HepG2 (cell line): ENCODE results near the gene ITGB5.

Experiments
- ARNTL ChIP-seq: sonication (generic); formaldehyde crosslinking; IDR thresholded peaks from 2 replicates; pipeline ENCODE4 v1.4.0; 2020; ENCODE audit warnings: mild to moderate bottlenecking, missing genetic modification reagents
- GRHL1 ChIP-seq: sonication (generic); formaldehyde crosslinking; conservative IDR thresholded peaks from 2 replicates; pipeline ENCODE4 v1.8.0; 2022; ENCODE audit warnings: missing genetic modification reagents
- MXI1 ChIP-seq: IDR thresholded peaks from 3 replicates; pipeline ENCODE4 v1.6.1; 2012; ENCODE audit warnings: low read depth, low read length, inconsistent platforms, borderline replicate concordance
- NFYB ChIP-seq: sonication (generic); formaldehyde crosslinking; IDR thresholded peaks from 2 replicates; pipeline ENCODE4 v1.4.0; 2020; ENCODE audit warnings: missing genetic modification reagents
- RFX5 ChIP-seq: IDR thresholded peaks from 2 replicates; pipeline ENCODE4 v1.6.1; 2011; ENCODE audit warnings: low read depth, low read length, improper control_type of control experiment
- ZBTB33 ChIP-seq: sonication (generic); formaldehyde crosslinking; IDR thresholded peaks from 2 replicates; pipeline ENCODE4 v1.4.0; 2020; ENCODE audit warnings: missing genetic modification reagents
- ZNF263 ChIP-seq: sonication (generic); formaldehyde crosslinking; IDR thresholded peaks from 2 replicates; pipeline ENCODE4 v1.4.0; 2020; ENCODE audit warnings: missing genetic modification reagents
- ZNF557 ChIP-seq: sonication (generic); formaldehyde crosslinking; IDR thresholded peaks from 2 replicates; pipeline ENCODE4 v1.4.0; 2020; ENCODE audit warnings: missing genetic modification reagents
- ZNF776 ChIP-seq: sonication (generic); formaldehyde crosslinking; IDR thresholded peaks from 2 replicates; pipeline ENCODE4 v1.4.0; 2020; ENCODE audit warnings: mild to moderate bottlenecking, missing genetic modification reagents
- TF ChIP-seq, protein P1 (sequence below): sonication (generic); formaldehyde crosslinking; IDR thresholded peaks from 2 replicates; pipeline ENCODE4 v1.5.0; 2020; ENCODE audit warnings: mild to moderate bottlenecking, missing genetic modification reagents, moderate library complexity

- TF ChIP-seq MXI1: no peak
- TF ChIP-seq ZNF776 (CRISPR knock-in tag): no peak
- TF ChIP-seq, protein P1, sequence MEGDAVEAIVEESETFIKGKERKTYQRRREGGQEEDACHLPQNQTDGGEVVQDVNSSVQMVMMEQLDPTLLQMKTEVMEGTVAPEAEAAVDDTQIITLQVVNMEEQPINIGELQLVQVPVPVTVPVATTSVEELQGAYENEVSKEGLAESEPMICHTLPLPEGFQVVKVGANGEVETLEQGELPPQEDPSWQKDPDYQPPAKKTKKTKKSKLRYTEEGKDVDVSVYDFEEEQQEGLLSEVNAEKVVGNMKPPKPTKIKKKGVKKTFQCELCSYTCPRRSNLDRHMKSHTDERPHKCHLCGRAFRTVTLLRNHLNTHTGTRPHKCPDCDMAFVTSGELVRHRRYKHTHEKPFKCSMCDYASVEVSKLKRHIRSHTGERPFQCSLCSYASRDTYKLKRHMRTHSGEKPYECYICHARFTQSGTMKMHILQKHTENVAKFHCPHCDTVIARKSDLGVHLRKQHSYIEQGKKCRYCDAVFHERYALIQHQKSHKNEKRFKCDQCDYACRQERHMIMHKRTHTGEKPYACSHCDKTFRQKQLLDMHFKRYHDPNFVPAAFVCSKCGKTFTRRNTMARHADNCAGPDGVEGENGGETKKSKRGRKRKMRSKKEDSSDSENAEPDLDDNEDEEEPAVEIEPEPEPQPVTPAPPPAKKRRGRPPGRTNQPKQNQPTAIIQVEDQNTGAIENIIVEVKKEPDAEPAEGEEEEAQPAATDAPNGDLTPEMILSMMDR: no peak
- no peak for TF ChIP-seq ZNF557
- TF ChIP-seq ZNF263 (CRISPR knock-in tag): no peak
- TF ChIP-seq ARNTL (CRISPR knock-in tag): no peak
- no peak for TF ChIP-seq GRHL1 (CRISPR knock-in tag)
- TF ChIP-seq NFYB (CRISPR knock-in tag): no peak
- no peak for TF ChIP-seq RFX5
- no peak for TF ChIP-seq ZBTB33 (CRISPR knock-in tag)
Measured at GRCh38 chr3:124800076-124800475, 87.1 kb downstream of the ITGB5 start.
